Pulmonary artery endothelial cell (primary cell): ENCODE results near the gene SLC25A48. TPM values are rescaled to one million over a fixed set of nuclear protein-coding genes. Genes with fewer than 3 reads are reported as not detected.
"Not testable (repeated sequence)": the region's sequence is repeated elsewhere in the genome, so short reads cannot be mapped to it uniquely, and the experiment has no call there.

Source experiments
- DNase-seq: peaks from one replicate; pipeline ENCODE4 v3.0.0-alpha.2; 2011; ENCODE audit warnings: low read depth, low spot score
- total RNA-seq: library from RNA; depleted of rRNA; stranded (reverse); fragments of >200 nt; gene quantifications from 2 replicates; pipeline ENCODE4 v1.2.3, GENCODE V29; 2014

SLC25A48 gene
- total RNA-seq, 1 donor from 2014 or later, result not detected

GRCh38 chr5:135857630-135858311 lies 23.3 kb downstream of the SLC25A48 start:
- no peak for DNase-seq

- not testable (repeated sequence) for DNase-seq
These were observed 24.7 kb downstream of the SLC25A48 start for GRCh38 chr5:135859186-135859585.

GRCh38 chr5:135859641-135860040 lies 25.2 kb downstream of the SLC25A48 start:
- no peak for DNase-seq

- no peak for DNase-seq
These were observed 27.2 kb downstream of the SLC25A48 start for GRCh38 chr5:135861641-135862040.

- no peak for DNase-seq
These were observed 27.6 kb downstream of the SLC25A48 start for GRCh38 chr5:135862086-135862485.

- DNase-seq, result no peak
These were observed 28.3 kb downstream of the SLC25A48 start for GRCh38 chr5:135862744-135863143.

GRCh38 chr5:135864503-135865435 lies 30.3 kb downstream of the SLC25A48 start:
- DNase-seq, result no peak

- DNase-seq, result no peak
These were observed 31.6 kb downstream of the SLC25A48 start for GRCh38 chr5:135866016-135866415.

- no peak for DNase-seq
These were observed 33.1 kb downstream of the SLC25A48 start for GRCh38 chr5:135867599-135867998.

GRCh38 chr5:135868681-135869080 lies 34.2 kb downstream of the SLC25A48 start:
- no peak for DNase-seq

GRCh38 chr5:135869276-135869675 lies 34.8 kb downstream of the SLC25A48 start:
- DNase-seq, result no peak

- no peak for DNase-seq
These were observed 35.5 kb downstream of the SLC25A48 start for GRCh38 chr5:135869935-135870334.

GRCh38 chr5:135871268-135871915 lies 36.9 kb downstream of the SLC25A48 start:
- DNase-seq, result no peak

GRCh38 chr5:135873831-135874230 lies 39.4 kb downstream of the SLC25A48 start:
- no peak for DNase-seq

- DNase-seq, result no peak
These were observed 40.0 kb downstream of the SLC25A48 start for GRCh38 chr5:135874461-135874860.

GRCh38 chr5:135875567-135875966 lies 41.1 kb downstream of the SLC25A48 start:
- DNase-seq, result no peak

GRCh38 chr5:135876146-135876545 lies 41.7 kb downstream of the SLC25A48 start:
- DNase-seq, result no peak

GRCh38 chr5:135877570-135878155 lies 43.2 kb downstream of the SLC25A48 start:
- DNase-seq, result no peak

- no peak for DNase-seq
These were observed 43.7 kb downstream of the SLC25A48 start for GRCh38 chr5:135878156-135878620.

GRCh38 chr5:135879591-135879990 lies 45.1 kb downstream of the SLC25A48 start:
- DNase-seq, result no peak

- DNase-seq, result no peak
These were observed 45.8 kb downstream of the SLC25A48 start for GRCh38 chr5:135880278-135880677.

- DNase-seq, result no peak
These were observed 46.3 kb downstream of the SLC25A48 start for GRCh38 chr5:135880801-135881200.
